LHCN-M2 (cell line): Measurements from ENCODE around the gene PEAK3. TPM values are rescaled to one million over a fixed set of nuclear protein-coding genes. Genes with fewer than 3 reads are reported as not detected.

Experiments used
- DNase-seq: peaks from one replicate; pipeline ENCODE4 v3.0.0-alpha.2; 2012; ENCODE audit warnings: low read depth
- total RNA-seq: library from RNA; depleted of rRNA; stranded (reverse); fragments of >200 nt; gene quantifications from 2 replicates; pipeline ENCODE4 v1.2.3, GENCODE V29; 2014

The PEAK3 gene
- total RNA-seq, 1 experiment from 2014 or later: 0.63 TPM

- DNase-seq: peak; percentile 88
These were observed 10.5 kb downstream of the PEAK3 start for GRCh38 chr19:2271234-2272103.

- peak; percentile 79 for DNase-seq
These were observed 11.3 kb downstream of the PEAK3 start for GRCh38 chr19:2270423-2271233.

DNA sequence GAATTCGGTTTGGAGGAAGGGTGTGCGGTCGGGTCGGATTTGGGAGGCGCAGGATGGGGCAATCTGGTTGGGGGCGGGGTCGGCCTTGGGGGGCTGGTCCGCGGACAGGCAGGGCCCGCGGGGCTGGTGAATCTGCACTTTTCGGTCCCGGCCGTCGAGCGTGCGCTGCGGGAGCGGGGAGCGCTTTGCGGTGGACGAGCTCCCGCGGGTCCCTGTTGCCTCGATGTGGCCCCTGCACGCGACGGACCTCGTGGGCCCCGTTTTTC lies 11.9 kb downstream of the PEAK3 start:
- no peak for DNase-seq

- peak; percentile 95 for DNase-seq
These were observed 12.5 kb downstream of the PEAK3 start for GRCh38 chr19:2269244-2270156.

GRCh38 chr19:2268861-2269243 lies 13.1 kb downstream of the PEAK3 start:
- DNase-seq: no peak

- DNase-seq: no peak
These were observed 13.5 kb downstream of the PEAK3 start for GRCh38 chr19:2268480-2268830.

DNA sequence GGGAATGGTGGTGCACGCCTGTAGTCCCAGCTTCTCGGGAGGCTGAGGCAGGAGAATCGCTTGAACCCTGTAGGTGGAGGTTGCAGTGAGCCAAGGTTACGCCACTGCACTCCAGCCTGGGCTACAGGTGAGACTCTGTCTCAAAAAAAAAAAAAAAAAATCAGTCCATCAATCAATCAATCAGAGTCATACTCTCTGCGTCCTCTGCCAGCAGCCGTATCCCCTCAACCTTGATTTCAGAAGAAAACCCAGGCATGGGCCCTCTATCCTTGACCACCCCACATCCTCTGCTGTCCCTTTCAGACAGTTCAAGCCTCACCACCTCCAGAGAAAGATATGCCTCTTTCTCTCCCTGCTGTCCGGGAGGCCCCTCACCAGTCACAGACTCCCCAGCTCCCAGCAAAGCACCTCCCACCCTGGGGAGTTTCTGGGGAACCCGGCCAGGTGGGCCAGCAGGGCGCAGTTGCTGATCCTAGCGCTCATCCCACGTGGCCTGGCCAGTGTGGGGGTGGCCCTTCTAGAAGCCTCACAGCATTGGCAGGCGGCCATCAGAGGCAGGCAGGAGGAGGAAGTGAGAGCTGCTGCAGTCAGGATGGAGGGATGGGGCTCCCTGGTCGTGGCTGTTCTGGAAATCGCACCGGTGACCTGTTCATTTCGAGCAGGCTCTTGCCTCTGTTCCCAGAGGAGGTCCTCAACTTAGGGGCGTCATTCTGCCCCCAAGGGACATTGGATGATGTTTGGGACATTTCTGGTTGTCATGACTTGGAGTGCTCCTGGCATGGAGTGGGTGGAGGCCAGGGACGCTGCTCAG lies 15.6 kb downstream of the PEAK3 start:
- DNase-seq: peak; percentile 71

- no peak for DNase-seq
These were observed 20.4 kb downstream of the PEAK3 start for GRCh38 chr19:2261438-2262172.

DNA sequence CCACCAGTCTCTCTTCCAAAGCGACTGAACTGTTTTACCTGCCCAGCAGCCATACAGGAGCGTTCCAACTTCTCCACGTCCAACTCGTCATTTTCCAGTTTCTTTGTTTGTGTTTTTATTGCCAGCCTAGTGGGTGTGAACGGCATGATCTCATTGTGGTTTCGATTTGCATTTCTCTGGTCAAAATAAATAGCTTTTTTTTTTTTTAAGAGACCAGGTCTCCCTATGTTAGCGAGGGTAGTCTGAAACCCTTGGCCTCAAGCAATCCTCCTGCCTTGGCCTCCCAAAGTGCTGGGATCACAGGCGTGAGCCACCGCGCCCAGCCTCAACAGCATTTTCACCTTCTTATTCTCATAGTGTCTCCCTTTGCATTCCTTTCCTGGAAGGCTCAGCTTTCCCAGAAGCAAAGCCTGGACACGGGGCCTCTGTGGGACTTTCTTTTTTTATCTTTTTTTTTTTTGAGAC lies 21.6 kb downstream of the PEAK3 start:
- peak; percentile 48 for DNase-seq

- peak; percentile 62 for DNase-seq
These were observed 22.6 kb downstream of the PEAK3 start for GRCh38 chr19:2259336-2259735.

DNA sequence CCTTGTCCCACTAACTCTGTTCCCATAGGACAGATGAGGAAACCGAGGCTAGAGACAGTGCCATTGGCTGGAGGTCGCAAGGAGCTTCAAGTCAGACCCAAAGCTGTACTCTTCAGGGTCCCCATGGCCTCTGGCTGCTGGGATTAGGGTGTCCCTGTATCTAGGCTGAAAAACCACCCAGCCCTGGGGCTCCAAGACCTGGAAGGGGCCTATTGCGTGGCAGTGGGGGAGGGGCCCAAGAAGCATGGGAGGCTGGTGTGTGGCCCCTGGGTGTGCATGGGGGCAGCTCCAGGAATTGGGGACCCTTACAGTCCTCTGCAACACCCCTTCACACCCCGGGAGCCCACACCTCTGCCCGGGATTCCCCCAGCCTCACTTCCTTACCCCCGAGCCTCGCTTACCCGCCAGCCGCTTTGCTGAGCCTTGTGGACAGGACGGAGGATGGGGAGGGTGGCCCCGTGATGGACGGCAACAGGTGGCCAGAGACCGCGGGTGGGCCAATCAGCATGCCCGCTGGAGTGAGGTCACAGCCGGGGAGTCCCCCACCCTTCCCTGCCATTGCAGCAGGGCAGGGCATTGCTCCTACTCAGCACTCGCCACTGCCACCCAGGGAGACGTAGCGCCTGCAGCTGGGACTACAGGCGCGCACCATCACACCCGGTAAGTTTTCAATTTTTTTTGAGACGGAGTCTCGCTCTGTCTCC lies 25.8 kb downstream of the PEAK3 start, which contains the start of gene JSRP1:
Gene JSRP1, minus strand, starts transcription at position 436 of the 704 bp plus-strand sequence. CDS start 1,103 bp downstream, outside the sequence.
- DNase-seq: peak; percentile 97

DNA sequence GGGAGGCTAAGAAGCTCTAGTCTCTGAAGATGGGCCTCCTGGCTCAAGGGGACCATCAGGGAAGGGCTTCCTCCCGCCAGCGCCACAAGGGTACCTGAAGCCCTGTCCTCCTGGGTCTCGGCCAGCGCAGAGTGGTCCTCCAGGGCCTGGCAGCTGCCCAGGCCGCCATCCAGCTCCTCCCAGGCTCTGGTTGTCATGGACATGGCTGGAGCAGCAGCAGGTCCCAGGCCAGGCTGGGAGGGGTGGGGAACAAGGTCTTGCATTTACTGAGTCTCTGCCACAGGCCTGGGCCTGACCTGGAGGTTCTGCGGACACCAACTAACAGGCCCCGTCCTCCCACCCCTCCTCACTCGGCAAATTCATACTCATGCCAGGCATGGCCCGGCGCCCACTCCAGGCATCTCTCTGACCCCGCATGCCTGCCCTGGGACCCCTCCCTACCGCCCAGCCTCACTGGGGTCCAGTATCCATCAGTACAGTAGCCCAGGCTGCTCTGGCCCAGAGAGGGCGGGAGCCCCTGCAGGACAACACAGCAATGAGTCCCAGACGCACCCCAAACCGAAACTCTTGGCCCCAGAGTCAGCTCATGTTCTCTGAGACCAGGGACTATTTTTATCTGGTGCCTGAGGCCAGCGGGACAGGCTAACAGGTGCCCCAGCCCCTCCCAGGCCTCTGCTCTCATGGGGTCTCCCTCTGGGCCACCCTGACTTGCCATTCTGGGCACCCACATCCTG lies 26.7 kb downstream of the PEAK3 start:
- DNase-seq: peak; percentile 57

DNA sequence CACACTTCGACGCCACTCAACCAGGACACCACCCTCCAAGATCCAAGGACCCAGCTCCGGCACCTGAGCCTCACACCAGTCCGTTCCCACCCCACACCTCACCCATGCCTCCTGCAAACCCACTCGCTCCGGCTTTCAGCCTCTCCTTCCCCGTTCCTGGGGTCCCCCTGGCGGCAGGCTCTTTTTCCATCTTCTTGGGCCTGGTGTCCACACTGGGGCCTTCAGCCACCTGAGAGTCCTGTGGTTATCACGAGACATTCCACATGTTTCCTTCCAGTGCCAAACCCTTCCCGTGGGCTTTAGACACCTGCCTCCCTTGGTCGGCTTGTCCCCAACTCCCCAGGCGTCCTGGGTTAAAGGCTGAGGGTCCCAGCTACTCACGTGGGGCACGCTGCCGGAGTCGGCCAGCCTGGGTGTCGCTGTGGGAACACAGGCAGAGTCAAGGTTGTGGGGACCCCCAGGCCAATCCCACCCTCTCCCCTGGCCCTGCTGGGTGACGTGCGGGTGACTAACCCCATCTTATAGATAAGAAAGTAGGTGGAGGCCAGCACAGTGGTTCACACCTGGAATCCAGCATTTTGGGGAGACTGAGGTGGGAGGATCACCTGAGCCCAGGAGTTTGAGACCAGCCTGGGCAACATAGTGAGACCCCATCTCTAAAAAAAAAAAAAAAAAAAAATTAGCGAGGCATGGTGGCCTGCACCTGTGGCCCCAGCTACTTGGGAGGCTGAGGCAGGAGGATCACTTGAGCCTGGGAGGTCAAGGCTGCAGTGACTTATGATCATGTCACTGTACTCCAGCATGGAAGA lies 27.7 kb downstream of the PEAK3 start:
- DNase-seq: no peak

DNA sequence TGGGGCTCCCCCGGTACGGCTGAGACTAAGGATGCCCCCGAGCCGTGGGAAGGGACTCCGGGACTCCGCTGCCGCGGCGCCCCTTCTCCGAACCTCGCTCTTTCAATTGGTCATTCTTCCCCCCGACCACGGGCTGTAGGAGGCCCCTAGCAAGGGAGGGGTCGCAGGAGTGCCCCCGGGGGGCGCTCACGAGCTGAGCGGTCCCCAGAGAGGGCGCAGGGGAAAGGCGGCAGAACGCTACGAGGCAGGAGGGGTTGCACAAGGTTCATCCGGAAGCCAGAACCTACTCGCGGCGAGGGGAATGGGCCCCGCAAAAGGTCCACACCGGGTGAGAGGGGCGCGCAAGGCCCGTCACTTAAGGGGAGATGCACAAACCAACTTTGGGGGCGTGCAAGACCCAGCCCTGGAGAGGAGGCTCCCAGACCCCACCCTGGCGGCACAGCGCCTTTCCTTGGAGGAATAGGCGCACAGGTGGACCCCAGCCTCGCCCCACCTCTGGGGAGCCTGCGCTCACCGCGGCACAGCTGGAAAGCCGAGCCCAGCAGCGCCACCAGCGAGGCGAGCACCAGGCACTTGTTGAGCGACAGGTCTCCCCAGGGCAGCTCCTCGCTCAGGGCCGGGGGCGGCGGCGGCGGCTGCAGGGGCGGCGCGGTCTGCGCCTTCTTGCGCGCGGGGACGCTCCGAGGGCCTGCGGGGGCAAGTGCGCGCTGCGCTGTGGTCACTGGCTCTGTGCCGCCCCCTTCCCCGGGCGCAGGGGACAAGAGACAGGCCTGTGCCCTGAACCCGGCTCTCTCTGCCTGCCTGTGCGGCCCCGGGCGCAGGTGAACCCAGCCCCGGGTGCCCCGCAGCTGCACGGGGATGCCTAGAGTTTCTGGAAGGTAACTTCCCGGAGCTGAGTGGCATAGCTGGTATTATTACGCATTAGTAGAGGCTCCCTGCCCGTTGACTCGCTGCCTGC lies 28.6 kb downstream of the PEAK3 start:
- DNase-seq: no peak

- no peak for DNase-seq
These were observed 29.2 kb downstream of the PEAK3 start for GRCh38 chr19:2252797-2253105.

DNA sequence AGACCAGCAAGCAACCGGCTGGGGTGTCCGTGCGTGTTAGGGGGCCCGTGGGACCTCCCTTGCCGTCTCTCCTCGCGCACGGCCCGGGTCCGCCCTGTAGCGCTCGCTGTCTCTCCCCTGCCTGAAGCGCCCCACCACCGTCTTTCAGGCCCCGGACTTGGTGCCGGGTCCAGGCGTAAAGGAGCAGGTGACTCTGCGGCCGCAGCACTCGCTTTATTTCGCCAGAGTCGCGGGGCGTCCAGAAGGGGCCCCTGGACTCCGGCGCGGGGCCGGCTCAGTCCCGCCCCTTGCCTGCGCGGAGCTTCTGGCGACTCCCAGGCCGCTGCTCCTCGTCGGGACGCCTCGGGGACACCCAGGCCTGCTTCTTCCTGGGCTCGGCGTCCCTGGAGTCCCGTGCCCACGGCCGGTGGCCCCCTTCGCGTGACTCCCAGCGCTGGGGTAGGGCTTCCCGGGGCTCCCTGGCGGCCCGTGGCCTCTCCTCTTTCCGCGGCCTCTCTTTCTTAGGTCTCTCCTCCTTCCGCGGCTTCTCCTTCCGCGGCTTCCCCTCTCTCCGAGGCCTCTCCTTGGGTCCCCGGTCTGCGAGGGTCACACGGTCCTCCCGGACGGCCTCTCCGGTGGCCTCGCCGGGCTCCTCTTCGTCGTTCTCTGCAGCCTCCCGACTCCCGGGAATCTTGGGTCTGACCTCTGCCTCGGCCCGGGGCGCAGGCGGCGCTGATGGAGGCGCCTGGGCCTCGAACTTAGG lies 29.7 kb downstream of the PEAK3 start:
- DNase-seq: no peak
